Liver (tissue), 9 donors: ENCODE results near the gene LRRC74B. TPM values are rescaled to one million over a fixed set of nuclear protein-coding genes. Genes with fewer than 3 reads are reported as not detected.

Experiments
- DNase-seq: peaks from one replicate; pipeline ENCODE4 v3.0.0-alpha.2; 2017; ENCODE audit warnings: low spot score
- H3K27ac ChIP-seq, 2 donors: one replicate each; pipeline ENCODE4 v1.7.0; 2013; ENCODE audit warnings: inconsistent platforms in 2 of 2, low read length in 2 of 2, control low read depth in 1 of 2, low read depth in 1 of 2, mild to moderate bottlenecking in 1 of 2
- H3K27me3 ChIP-seq, 4 donors: one replicate each; pipeline versions ENCODE4 v1.6.1 to v1.7.0; 2013; ENCODE audit warnings: low read length in 3 of 4, inconsistent platforms in 1 of 4, mild to moderate bottlenecking in 1 of 4, moderate library complexity in 1 of 4; ENCODE audit not compliant: control insufficient read depth in 4 of 4, insufficient read depth in 4 of 4
- H3K36me3 ChIP-seq, 4 donors: one replicate each; pipeline versions ENCODE4 v1.6.1 to v1.7.0; 2013; ENCODE audit warnings: low read length in 3 of 4, mild to moderate bottlenecking in 3 of 4, low read depth in 1 of 4, moderate library complexity in 1 of 4; ENCODE audit not compliant: control insufficient read depth in 4 of 4, insufficient read depth in 3 of 4
- H3K4me1 ChIP-seq, 4 donors: one replicate each; pipeline versions ENCODE4 v1.6.1 to v1.7.0; 2013; ENCODE audit warnings: low read length in 3 of 4, mild to moderate bottlenecking in 3 of 4, moderate library complexity in 1 of 4; ENCODE audit not compliant: control insufficient read depth in 4 of 4, insufficient read depth in 4 of 4
- H3K4me3 ChIP-seq, 3 donors: one replicate each; pipeline versions ENCODE4 v1.6.1 to v1.7.0; 2013; ENCODE audit warnings: low read length in 3 of 3, control low read depth in 1 of 3, low read depth in 1 of 3, mild to moderate bottlenecking in 1 of 3
- H3K9ac ChIP-seq, 2 donors: one replicate each; pipeline ENCODE4 v1.7.0; 2013; ENCODE audit warnings: low read length in 2 of 2, mild to moderate bottlenecking in 2 of 2, moderate library complexity in 2 of 2, control low read depth in 1 of 2, low read depth in 1 of 2
- H3K9me3 ChIP-seq, 4 donors: one replicate each; pipeline versions ENCODE4 v1.6.1 to v1.7.0; 2013; ENCODE audit warnings: low read length in 3 of 4; ENCODE audit not compliant: control insufficient read depth in 4 of 4
- EGR1 ChIP-seq, 2 donors: IDR thresholded peaks; 2 replicates each; pipeline ENCODE4 v1.6.1; 2016 to 2018; ENCODE audit warnings: antibody characterized with exemption in 2 of 2, low read depth in 2 of 2
- FOXA1 ChIP-seq: IDR thresholded peaks from 2 replicates; pipeline ENCODE4 v1.6.1; 2016; ENCODE audit warnings: antibody characterized with exemption
- FOXA2 ChIP-seq: IDR thresholded peaks from 2 replicates; pipeline ENCODE4 v1.6.1; 2016; ENCODE audit warnings: antibody characterized with exemption
- GABPA ChIP-seq, 2 donors: IDR thresholded peaks in 1 of 2; conservative IDR thresholded peaks in 1 of 2; 2 replicates each; pipeline ENCODE4 v1.6.1; 2016; ENCODE audit warnings: antibody characterized with exemption in 2 of 2, mild to moderate bottlenecking in 1 of 2, moderate library complexity in 1 of 2
- HNF4A ChIP-seq, 2 donors: conservative IDR thresholded peaks; 2 replicates each; pipeline ENCODE4 v1.6.1; 2016; ENCODE audit warnings: antibody characterized with exemption in 2 of 2, mild to moderate bottlenecking in 2 of 2
- HNF4G ChIP-seq: IDR thresholded peaks from 2 replicates; pipeline ENCODE4 v1.6.1; 2016; ENCODE audit warnings: antibody characterized with exemption
- JUND ChIP-seq, 2 donors: IDR thresholded peaks; 2 replicates each; pipeline ENCODE4 v1.6.1; 2016; ENCODE audit warnings: antibody characterized with exemption in 2 of 2
- NR2F2 ChIP-seq: IDR thresholded peaks from 2 replicates; pipeline ENCODE4 v1.6.1; 2016; ENCODE audit warnings: antibody characterized with exemption
- RAD21 ChIP-seq, 2 donors: IDR thresholded peaks; 2 replicates each; pipeline ENCODE4 v1.6.1; 2016; ENCODE audit warnings: antibody characterized with exemption in 2 of 2, mild to moderate bottlenecking in 2 of 2
- RXRA ChIP-seq, 2 donors: IDR thresholded peaks; 2 replicates each; pipeline ENCODE4 v1.6.1; 2017 to 2018; ENCODE audit warnings: antibody characterized with exemption in 2 of 2, mild to moderate bottlenecking in 1 of 2
- SP1 ChIP-seq: IDR thresholded peaks from 2 replicates; pipeline ENCODE4 v1.6.1; 2018; ENCODE audit warnings: antibody characterized with exemption, mild to moderate bottlenecking
- TAF1 ChIP-seq: conservative IDR thresholded peaks from 2 replicates; pipeline ENCODE4 v1.6.1; 2016; ENCODE audit warnings: antibody characterized with exemption, mild to moderate bottlenecking
- YY1 ChIP-seq: IDR thresholded peaks from 2 replicates; pipeline ENCODE4 v1.6.1; 2016; ENCODE audit warnings: antibody characterized with exemption, mild to moderate bottlenecking
- WGBS: extraction: QIAGEN DNeasy Blood & Tissue Kit; methylation state at CpG from one replicate; pipeline ENCODE4 v1.1.7; 2013; 5-methylcytosine and 5-hydroxymethylcytosine counted together
- polyA plus RNA-seq, 2 donors: library from polyadenylated mRNA; stranded (reverse) in 1 of 2; unstranded in 1 of 2; fragments of 200-250 nt in 1 of 2; fragments of >200 nt in 1 of 2; fragmentation: Nextera tagmentation in 1 of 2; extraction: Ambion mirVana in 1 of 2; gene quantifications; one replicate each; pipeline versions ENCODE4 v1.2.1 to v1.2.3, GENCODE V29; 2013 to 2015
- total RNA-seq, 2 donors: library from RNA; depleted of rRNA; stranded (reverse); fragments of >200 nt; gene quantifications; one replicate each; pipeline ENCODE4 v1.2.3, GENCODE V29; 2014
- TF ChIP-seq, protein P1 (sequence below): IDR thresholded peaks from 2 replicates; pipeline ENCODE4 v1.6.1; 2016; ENCODE audit warnings: antibody characterized with exemption
- TF ChIP-seq, protein P2 (sequence below): IDR thresholded peaks from 2 replicates; pipeline ENCODE4 v1.6.1; 2016; ENCODE audit warnings: antibody characterized with exemption
- TF ChIP-seq, protein P3 (sequence below): IDR thresholded peaks from 2 replicates; pipeline ENCODE4 v1.6.1; 2016; ENCODE audit warnings: antibody characterized with exemption, mild to moderate bottlenecking
- TF ChIP-seq, protein P4 (sequence below): IDR thresholded peaks from 2 replicates; pipeline ENCODE4 v1.6.1; 2016; ENCODE audit warnings: antibody characterized with exemption
- TF ChIP-seq, protein P5 (sequence below): fragments of 150-350 bp; IDR thresholded peaks from 2 replicates; pipeline ENCODE4 v1.5.1; 2017; ENCODE audit warnings: improper control_type of control experiment, low read depth, low read length; ENCODE audit not compliant: missing input control
- donor health status: healthy.
- donor health status: healthy.
- donor health status: healthy.
- donor health status: healthy.
- donor health status: healthy.

Gene LRRC74B
- total and polyA plus RNA-seq, 4 donors: not detected

DNA sequence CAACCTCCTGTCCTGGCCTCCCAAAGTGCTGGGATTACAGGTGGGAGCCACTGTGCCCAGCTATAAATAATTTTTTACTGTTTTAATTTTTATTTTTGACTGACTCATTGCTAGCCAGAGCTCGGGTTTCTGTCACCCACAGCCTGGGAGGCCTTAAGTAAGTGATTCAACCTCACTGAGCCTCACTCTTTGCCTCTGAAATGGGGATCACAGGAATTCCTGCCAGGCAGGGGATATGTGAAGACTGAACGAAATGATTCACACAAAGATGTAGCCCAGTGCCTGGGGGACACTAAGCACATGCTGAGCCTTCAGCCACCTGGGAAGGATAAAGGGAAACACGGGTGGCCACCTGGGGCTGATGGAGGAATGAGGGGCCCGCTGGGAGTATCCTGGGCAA lies 3.8 kb upstream of the LRRC74B start:
- Histone ChIP-seq H3K36me3 (no peaks in the 10 kb centered on the region), H3K9ac (no peak overlapping the region), H3K4me1 (peaks cover 3 to 12% (median 5%) of the 10 kb centered on the region in 4 donors), H3K4me3 (no peak overlapping the region), H3K9me3 (no peaks in the 10 kb centered on the region), H3K27ac (no peak overlapping the region), H3K27me3 (no peaks in the 10 kb centered on the region)
- WGBS: 89% methylated on average over 4 of the region's 4 CpGs
- no peak for DNase-seq
- TF ChIP-seq, protein P1, sequence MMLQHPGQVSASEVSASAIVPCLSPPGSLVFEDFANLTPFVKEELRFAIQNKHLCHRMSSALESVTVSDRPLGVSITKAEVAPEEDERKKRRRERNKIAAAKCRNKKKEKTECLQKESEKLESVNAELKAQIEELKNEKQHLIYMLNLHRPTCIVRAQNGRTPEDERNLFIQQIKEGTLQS: no peak
- no peak for TF ChIP-seq NR2F2
- TF ChIP-seq, protein P2, sequence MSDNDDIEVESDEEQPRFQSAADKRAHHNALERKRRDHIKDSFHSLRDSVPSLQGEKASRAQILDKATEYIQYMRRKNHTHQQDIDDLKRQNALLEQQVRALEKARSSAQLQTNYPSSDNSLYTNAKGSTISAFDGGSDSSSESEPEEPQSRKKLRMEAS: no peak
- TF ChIP-seq FOXA1: no peak
- TF ChIP-seq SP1: no peak
- TF ChIP-seq RAD21 (IDR thresholded peaks at IDR 0.05): no peak
- TF ChIP-seq EGR1 (IDR thresholded peaks at IDR 0.05; ENCODE audit: low read depth in 2 of 2): no peak
- TF ChIP-seq HNF4A (conservative IDR thresholded peaks at IDR 0.05): no peak
- TF ChIP-seq HNF4G: no peak

DNA sequence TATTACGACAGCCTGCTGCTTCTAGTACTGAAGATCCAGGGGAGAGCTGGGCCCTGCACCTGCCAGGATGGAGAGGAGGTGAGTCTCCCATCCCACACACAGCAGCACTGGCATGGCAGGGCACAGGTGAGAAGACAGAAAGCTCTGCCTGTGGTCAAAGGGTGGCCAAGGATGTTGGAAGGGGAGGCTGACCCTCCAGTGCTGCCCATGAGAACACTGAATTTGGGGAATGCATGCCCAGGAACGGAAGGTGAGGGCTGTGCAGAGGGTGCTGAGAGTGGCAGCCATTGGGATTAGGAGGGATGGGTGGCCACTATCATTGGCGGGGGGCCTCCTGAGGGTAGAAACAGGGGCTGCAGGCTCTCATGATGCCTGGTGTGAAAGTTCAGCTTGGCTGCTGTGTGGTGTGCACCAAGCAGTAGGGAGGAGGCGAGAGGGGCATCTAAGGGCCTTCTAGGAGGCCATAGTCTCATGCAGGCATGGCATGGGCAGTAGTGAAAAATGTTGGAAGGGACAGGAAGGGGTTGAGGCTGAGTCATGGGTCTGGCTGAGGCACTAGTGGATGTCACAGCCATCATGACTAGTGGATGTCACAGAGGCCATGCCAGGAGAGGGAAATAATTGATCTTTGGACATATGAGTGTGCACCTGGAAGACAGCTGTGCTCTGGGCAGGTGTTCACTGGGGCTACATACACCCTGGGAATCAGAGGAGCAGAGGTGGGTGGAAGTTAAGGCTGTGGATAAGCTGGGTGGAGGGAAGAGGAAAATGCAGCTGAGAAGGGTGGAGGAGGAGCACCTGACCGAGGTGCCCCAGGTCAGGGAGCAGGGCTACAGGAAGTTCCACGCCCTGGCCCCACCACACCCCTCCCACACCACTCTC lies 2.5 kb upstream of the LRRC74B start:
- H3K27me3 ChIP-seq: no peaks in the 10 kb centered on the region
- no peak overlapping the region for H3K9ac ChIP-seq
- no peak for DNase-seq
- no peak overlapping the region for H3K27ac ChIP-seq
- no peaks in the 10 kb centered on the region for H3K9me3 ChIP-seq
- H3K36me3 ChIP-seq: no peaks in the 10 kb centered on the region
- H3K4me3 ChIP-seq: no peak overlapping the region
- peaks cover 3 to 12% (median 5%) of the 10 kb centered on the region in 4 donors for H3K4me1 ChIP-seq
- no peak for TF ChIP-seq SP1
- TF ChIP-seq FOXA1: no peak
- TF ChIP-seq, protein P3, sequence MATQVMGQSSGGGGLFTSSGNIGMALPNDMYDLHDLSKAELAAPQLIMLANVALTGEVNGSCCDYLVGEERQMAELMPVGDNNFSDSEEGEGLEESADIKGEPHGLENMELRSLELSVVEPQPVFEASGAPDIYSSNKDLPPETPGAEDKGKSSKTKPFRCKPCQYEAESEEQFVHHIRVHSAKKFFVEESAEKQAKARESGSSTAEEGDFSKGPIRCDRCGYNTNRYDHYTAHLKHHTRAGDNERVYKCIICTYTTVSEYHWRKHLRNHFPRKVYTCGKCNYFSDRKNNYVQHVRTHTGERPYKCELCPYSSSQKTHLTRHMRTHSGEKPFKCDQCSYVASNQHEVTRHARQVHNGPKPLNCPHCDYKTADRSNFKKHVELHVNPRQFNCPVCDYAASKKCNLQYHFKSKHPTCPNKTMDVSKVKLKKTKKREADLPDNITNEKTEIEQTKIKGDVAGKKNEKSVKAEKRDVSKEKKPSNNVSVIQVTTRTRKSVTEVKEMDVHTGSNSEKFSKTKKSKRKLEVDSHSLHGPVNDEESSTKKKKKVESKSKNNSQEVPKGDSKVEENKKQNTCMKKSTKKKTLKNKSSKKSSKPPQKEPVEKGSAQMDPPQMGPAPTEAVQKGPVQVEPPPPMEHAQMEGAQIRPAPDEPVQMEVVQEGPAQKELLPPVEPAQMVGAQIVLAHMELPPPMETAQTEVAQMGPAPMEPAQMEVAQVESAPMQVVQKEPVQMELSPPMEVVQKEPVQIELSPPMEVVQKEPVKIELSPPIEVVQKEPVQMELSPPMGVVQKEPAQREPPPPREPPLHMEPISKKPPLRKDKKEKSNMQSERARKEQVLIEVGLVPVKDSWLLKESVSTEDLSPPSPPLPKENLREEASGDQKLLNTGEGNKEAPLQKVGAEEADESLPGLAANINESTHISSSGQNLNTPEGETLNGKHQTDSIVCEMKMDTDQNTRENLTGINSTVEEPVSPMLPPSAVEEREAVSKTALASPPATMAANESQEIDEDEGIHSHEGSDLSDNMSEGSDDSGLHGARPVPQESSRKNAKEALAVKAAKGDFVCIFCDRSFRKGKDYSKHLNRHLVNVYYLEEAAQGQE: no peak
- TF ChIP-seq, protein P4, sequence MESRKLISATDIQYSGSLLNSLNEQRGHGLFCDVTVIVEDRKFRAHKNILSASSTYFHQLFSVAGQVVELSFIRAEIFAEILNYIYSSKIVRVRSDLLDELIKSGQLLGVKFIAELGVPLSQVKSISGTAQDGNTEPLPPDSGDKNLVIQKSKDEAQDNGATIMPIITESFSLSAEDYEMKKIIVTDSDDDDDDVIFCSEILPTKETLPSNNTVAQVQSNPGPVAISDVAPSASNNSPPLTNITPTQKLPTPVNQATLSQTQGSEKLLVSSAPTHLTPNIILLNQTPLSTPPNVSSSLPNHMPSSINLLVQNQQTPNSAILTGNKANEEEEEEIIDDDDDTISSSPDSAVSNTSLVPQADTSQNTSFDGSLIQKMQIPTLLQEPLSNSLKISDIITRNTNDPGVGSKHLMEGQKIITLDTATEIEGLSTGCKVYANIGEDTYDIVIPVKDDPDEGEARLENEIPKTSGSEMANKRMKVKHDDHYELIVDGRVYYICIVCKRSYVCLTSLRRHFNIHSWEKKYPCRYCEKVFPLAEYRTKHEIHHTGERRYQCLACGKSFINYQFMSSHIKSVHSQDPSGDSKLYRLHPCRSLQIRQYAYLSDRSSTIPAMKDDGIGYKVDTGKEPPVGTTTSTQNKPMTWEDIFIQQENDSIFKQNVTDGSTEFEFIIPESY: no peak
- no peak for TF ChIP-seq HNF4G
- no peak for TF ChIP-seq EGR1 (IDR thresholded peaks at IDR 0.05; ENCODE audit: low read depth in 2 of 2)
- TF ChIP-seq JUND (IDR thresholded peaks at IDR 0.05): no peak
- TF ChIP-seq RXRA (IDR thresholded peaks at IDR 0.05): no peak
- no peak for TF ChIP-seq NR2F2
- TF ChIP-seq FOXA2: no peak
- TF ChIP-seq YY1: no peak
- no peak for TF ChIP-seq GABPA (IDR thresholded peaks at IDR 0.05 in 1 of 2, conservative IDR thresholded peaks at IDR 0.05 in 1 of 2)
- TF ChIP-seq HNF4A (conservative IDR thresholded peaks at IDR 0.05): no peak
- TF ChIP-seq, protein P2: no peak
- no peak for TF ChIP-seq TAF1
- TF ChIP-seq RAD21 (IDR thresholded peaks at IDR 0.05): no peak
- TF ChIP-seq, protein P5, sequence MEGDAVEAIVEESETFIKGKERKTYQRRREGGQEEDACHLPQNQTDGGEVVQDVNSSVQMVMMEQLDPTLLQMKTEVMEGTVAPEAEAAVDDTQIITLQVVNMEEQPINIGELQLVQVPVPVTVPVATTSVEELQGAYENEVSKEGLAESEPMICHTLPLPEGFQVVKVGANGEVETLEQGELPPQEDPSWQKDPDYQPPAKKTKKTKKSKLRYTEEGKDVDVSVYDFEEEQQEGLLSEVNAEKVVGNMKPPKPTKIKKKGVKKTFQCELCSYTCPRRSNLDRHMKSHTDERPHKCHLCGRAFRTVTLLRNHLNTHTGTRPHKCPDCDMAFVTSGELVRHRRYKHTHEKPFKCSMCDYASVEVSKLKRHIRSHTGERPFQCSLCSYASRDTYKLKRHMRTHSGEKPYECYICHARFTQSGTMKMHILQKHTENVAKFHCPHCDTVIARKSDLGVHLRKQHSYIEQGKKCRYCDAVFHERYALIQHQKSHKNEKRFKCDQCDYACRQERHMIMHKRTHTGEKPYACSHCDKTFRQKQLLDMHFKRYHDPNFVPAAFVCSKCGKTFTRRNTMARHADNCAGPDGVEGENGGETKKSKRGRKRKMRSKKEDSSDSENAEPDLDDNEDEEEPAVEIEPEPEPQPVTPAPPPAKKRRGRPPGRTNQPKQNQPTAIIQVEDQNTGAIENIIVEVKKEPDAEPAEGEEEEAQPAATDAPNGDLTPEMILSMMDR: no peak
- TF ChIP-seq, protein P1: no peak
- 89% methylated on average over 6 of the region's 6 CpGs for WGBS
